GM10248 (cell line): Measurements from ENCODE around the gene KRTAP9-3.
"Not testable (repeated sequence)": the region's sequence is repeated elsewhere in the genome, so short reads cannot be mapped to it uniquely, and the experiment has no call there.

ENCODE experiments used
- CTCF ChIA-PET: fragments of 300-600 bp; sonication (Branson Sonifier 250); formaldehyde crosslinking; extraction: SDS; loops from one replicate; lab custom pipeline; 2021; ENCODE audit warnings: antibody characterized with exemption; lab: Yijun Ruan, JAX
- POLR2A ChIA-PET: fragments of 350-650 bp; sonication (Branson Sonifier 250); formaldehyde crosslinking; extraction: SDS; loops from one replicate; lab custom pipeline; 2020; ENCODE audit warnings: antibody characterized with exemption; lab: Yijun Ruan, JAX
- DNase-seq: peaks from one replicate; pipeline ENCODE4 v3.0.0; 2012; ENCODE audit errors: extremely low spot score
- TF ChIP-seq, protein P1 (sequence below): IDR thresholded peaks from 2 replicates; pipeline ENCODE4 v1.5.1; 2012; ENCODE audit warnings: mild to moderate bottlenecking, low read depth; ENCODE audit errors: extremely low read depth, missing control alignments, control extremely low read depth

KRTAP9-3 gene

DNA sequence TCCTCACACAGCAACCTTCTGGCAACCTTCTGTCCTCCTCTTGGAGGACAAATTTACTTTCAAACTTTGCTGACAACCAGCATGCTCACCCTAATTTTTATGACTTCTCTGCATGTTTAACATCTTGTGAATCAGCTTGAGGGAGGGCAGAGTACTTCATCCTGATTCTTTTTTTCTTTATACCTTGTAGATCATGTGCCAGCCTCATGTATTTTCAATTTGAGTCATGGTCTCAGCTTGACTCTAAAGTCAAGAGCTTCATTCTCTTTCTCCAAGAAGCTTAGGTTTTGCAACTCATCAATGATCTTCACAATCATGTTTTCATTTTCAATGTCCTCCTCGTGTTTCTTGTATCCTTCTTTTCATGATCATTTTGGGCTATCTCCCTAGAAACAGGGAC lies 39.6 kb downstream of the KRTAP9-3 start:
- ChIA-PET CTCF (no interaction called here), POLR2A (no interaction called here)
- TF ChIP-seq, protein P1, sequence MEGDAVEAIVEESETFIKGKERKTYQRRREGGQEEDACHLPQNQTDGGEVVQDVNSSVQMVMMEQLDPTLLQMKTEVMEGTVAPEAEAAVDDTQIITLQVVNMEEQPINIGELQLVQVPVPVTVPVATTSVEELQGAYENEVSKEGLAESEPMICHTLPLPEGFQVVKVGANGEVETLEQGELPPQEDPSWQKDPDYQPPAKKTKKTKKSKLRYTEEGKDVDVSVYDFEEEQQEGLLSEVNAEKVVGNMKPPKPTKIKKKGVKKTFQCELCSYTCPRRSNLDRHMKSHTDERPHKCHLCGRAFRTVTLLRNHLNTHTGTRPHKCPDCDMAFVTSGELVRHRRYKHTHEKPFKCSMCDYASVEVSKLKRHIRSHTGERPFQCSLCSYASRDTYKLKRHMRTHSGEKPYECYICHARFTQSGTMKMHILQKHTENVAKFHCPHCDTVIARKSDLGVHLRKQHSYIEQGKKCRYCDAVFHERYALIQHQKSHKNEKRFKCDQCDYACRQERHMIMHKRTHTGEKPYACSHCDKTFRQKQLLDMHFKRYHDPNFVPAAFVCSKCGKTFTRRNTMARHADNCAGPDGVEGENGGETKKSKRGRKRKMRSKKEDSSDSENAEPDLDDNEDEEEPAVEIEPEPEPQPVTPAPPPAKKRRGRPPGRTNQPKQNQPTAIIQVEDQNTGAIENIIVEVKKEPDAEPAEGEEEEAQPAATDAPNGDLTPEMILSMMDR, result no peak

GRCh38 chr17:41275648-41276190 lies 43.5 kb downstream of the KRTAP9-3 start, which contains the start of gene KRTAP9-7:
Gene KRTAP9-7, plus strand, starts transcription at chr17:41275698. Its CDS starts 0 bp downstream, at chr17:41275698.
- POLR2A ChIA-PET, DNase-seq: not testable (repeated sequence)
- CTCF ChIA-PET, result interaction anchor here (1.0 to 1.2 kb wide), 2 partner anchors 15 to 17 kb away, joined by 3 read pairs; no protein-coding TSS in a partner anchor

More for the DNA sequence above, 39.6 kb downstream of the KRTAP9-3 start:
- DNase-seq, result no peak

DNA sequence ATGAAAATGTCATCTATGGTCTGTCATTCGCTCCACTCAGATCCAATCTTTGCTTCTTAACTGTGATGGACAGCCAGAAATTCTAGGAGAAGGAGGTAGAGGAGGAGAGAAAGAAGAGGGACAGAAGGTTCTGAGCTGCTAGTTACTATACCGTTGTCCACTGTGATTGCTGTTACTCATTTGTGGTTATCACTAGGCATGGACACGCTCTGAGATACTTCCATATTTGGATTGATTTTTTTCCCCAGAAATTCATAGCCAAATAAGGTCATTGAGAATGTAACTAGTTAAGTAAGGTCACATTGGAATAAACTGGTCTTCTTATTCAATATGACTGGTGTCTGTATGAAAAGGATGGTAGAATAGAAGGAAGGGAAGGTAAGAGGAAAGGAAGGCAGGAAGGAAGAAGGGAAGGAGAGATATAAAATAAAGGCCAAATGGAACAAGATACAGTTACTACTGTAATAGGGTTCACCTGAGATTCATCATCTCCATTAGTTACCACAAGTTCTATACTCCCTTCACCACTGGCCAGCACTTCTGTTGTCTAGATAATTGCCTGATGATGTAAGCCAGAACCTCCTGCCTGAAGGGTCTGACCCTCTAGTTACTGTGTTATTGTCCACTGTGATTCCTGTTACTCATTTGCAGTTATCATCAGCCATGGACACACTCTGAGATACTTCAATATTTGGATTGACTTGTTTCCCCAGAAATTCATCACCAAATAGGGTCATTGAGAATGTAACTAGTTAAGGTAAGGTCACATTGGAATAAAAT lies 46.1 kb downstream of the KRTAP9-3 start:
- CTCF ChIA-PET, result interaction anchor here (1.5 kb wide), 1 partner anchor 15 kb away, joined by 3 read pairs; no protein-coding TSS in a partner anchor
- TF ChIP-seq, protein P1, result no peak
- POLR2A ChIA-PET, result no interaction called here
- DNase-seq, result no peak
